Retinal pigment epithelial cell (primary cell): ENCODE results near the gene BRD2.

Experiments
- DNase-seq: peaks from one replicate; pipeline ENCODE4 v3.0.0-alpha.2; 2010; ENCODE audit warnings: low read depth
- H3K4me3 ChIP-seq: 2 replicates; pipeline ENCODE4 v1.5.1; 2011; ENCODE audit warnings: mild to moderate bottlenecking, low read length, control low read depth, moderate library complexity
- CTCF ChIP-seq: conservative IDR thresholded peaks from 2 replicates; pipeline ENCODE4 v1.5.1; 2011; ENCODE audit warnings: low read depth, low read length, control low read depth, inconsistent platforms

BRD2 gene

GRCh38 chr6:33021917-33022316 is 53.5 kb downstream of the BRD2 start:
- no peak overlapping the region for H3K4me3 ChIP-seq
- TF ChIP-seq CTCF = no peak
- no peak for DNase-seq

DNA sequence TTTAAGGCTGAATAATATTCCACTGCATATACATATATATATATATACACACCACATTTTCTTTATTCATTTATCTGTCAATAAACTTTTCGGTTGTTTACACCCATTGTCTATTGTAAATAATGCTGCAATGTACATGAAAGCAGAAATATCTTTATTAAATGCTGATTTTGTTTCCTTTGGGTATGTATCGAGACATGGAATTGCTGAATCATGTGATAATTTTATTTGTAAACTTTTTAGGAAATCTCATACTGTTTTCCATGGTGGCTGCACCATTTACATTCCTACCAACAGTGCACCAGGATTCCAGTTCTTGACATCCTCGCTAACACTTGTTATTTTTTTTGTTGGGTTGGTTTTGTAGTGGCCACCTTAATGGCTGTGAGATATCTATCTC is 55.1 kb downstream of the BRD2 start:
- no peak for DNase-seq
- no peak for TF ChIP-seq CTCF
- no peak overlapping the region for H3K4me3 ChIP-seq

DNA sequence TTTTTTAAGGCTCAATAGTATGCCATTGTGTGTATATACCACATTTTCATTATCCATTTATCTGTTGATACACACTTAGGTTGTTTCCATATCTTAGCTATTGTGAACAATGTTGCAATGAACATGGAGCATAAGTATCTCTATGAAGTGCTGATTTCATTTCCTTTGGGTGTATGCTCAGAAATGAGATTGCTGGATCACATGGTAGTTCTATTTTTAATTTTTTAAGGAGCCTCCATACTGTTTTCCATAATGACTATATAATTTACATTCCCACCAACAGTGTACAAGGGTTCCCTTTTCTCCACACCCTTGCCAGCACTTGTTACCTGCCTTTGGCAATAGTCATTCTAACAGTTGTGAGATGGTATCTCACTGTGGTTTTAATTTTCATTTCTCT is 56.1 kb downstream of the BRD2 start:
- TF ChIP-seq CTCF = no peak
- H3K4me3 ChIP-seq = no peak overlapping the region
- no peak for DNase-seq

DNA sequence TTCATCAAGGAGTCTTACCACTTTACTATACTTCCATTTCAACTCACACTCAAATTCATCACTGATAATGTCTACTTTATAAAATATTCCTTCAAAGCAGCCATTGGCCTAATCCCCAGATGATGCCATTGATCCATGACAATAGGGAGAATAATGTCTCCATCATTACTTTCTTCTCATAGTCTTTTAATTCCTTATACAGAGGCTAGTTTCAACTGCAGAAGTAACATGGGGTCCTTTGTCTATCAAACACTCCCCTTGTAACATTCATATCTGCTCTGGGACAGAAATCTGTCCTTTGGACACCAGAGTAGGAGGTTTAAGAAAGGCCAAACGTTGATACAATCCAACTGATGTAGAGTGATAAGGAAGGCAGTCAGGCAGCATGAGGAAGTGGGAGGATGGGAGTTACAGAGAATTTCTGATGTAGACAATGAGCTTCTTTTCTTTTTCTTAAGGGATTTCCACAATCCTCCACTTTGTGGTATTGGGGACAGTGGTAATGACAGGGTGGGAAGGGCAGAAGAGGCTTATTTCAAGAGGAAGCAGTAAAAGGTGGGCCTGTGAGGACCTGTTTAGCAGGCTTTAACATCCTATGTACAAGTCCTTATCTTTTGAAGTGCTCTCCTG is 59.9 kb downstream of the BRD2 start:
- no peak for DNase-seq
- H3K4me3 ChIP-seq = no peak overlapping the region
- TF ChIP-seq CTCF = no peak

GRCh38 chr6:33029328-33030184 is 61.2 kb downstream of the BRD2 start:
- no peak for TF ChIP-seq CTCF
- H3K4me3 ChIP-seq = no peak overlapping the region
- no peak for DNase-seq

- no peak for DNase-seq
- no peak overlapping the region for H3K4me3 ChIP-seq
- no peak for TF ChIP-seq CTCF
These were observed 61.9 kb downstream of the BRD2 start for GRCh38 chr6:33030245-33030644.
